HEK293 (cell line): ENCODE results near the gene CLN6.

ENCODE experiments used
- PATZ1 ChIP-seq: fragments of 450-650 bp; formaldehyde crosslinking; IDR thresholded peaks from 2 replicates; pipeline ENCODE4 v1.5.1; 2016; ENCODE audit warnings: missing biosample characterization, missing genetic modification characterization
- YY2 ChIP-seq: fragments of 450-650 bp; formaldehyde crosslinking; IDR thresholded peaks from 2 replicates; pipeline ENCODE4 v1.5.1; 2016; ENCODE audit warnings: missing biosample characterization, missing genetic modification characterization
- ZNF114 ChIP-seq: fragments of 450-650 bp; formaldehyde crosslinking; IDR thresholded peaks from 2 replicates; pipeline ENCODE4 v1.5.0; 2017; ENCODE audit warnings: missing biosample characterization, missing genetic modification characterization
- ZNF510 ChIP-seq: fragments of 450-650 bp; formaldehyde crosslinking; IDR thresholded peaks from 2 replicates; pipeline ENCODE4 v1.5.1; 2018; ENCODE audit warnings: mild to moderate bottlenecking, missing genetic modification characterization, missing biosample characterization; ENCODE audit not compliant: insufficient replicate concordance
- ZNF514 ChIP-seq: fragments of 450-650 bp; formaldehyde crosslinking; IDR thresholded peaks from 2 replicates; pipeline ENCODE4 v1.5.1; 2016; ENCODE audit warnings: missing biosample characterization, missing genetic modification characterization
- ZNF654 ChIP-seq: fragments of 450-650 bp; formaldehyde crosslinking; IDR thresholded peaks from 2 replicates; pipeline ENCODE4 v1.5.1; 2016; ENCODE audit warnings: low read depth, missing biosample characterization, missing genetic modification characterization
- TF ChIP-seq, protein P1 (sequence below): fragments of 450-650 bp; formaldehyde crosslinking; IDR thresholded peaks from 2 replicates; pipeline ENCODE4 v1.5.1; 2016; ENCODE audit warnings: missing biosample characterization, missing genetic modification characterization
- TF ChIP-seq, protein P2 (sequence below): fragments of 450-650 bp; formaldehyde crosslinking; optimal IDR thresholded peaks from 2 replicates; pipeline ENCODE3; 2016; ENCODE audit warnings: missing biosample characterization, mild to moderate bottlenecking, missing genetic modification characterization
- TF ChIP-seq, protein P3 (sequence below): fragments of 450-650 bp; formaldehyde crosslinking; IDR thresholded peaks from 2 replicates; pipeline ENCODE4 v1.5.0; 2017; ENCODE audit warnings: missing biosample characterization, missing genetic modification characterization, borderline replicate concordance
- TF ChIP-seq, protein P4 (sequence below): fragments of 450-650 bp; formaldehyde crosslinking; IDR thresholded peaks from 2 replicates; pipeline ENCODE4 v1.5.1; 2016; ENCODE audit warnings: missing biosample characterization, missing genetic modification characterization
- TF ChIP-seq, protein P5 (sequence below): fragments of 450-650 bp; formaldehyde crosslinking; IDR thresholded peaks from 2 replicates; pipeline ENCODE4 v1.5.1; 2016; ENCODE audit warnings: missing biosample characterization, missing genetic modification characterization

DNA sequence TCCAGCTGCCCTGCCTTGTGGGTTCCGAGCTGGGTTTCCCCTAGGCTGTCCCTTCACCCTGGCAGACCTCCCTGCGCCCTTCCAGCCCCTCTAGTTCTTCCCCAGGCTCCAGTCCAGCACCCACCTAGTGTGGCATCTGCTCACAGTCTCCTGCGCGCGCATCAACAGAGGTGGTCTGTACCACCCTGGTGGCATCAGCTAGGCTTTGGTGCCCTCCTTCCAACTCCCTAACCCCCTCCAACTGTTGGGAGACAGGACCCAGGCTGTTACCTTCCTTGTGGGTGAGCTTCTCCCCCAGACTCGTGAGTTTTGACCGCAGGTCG is 32.4 kb downstream of the CLN6 start:
- TF ChIP-seq PATZ1 (no peak), ZNF654 (tag by site-specific recombination) (no peak), ZNF514 (tag by site-specific recombination) (no peak), YY2 (tag by site-specific recombination) (no peak), ZNF510 (tag by site-specific recombination) (no peak), ZNF114 (tag by site-specific recombination) (no peak)
- TF ChIP-seq, protein P1, sequence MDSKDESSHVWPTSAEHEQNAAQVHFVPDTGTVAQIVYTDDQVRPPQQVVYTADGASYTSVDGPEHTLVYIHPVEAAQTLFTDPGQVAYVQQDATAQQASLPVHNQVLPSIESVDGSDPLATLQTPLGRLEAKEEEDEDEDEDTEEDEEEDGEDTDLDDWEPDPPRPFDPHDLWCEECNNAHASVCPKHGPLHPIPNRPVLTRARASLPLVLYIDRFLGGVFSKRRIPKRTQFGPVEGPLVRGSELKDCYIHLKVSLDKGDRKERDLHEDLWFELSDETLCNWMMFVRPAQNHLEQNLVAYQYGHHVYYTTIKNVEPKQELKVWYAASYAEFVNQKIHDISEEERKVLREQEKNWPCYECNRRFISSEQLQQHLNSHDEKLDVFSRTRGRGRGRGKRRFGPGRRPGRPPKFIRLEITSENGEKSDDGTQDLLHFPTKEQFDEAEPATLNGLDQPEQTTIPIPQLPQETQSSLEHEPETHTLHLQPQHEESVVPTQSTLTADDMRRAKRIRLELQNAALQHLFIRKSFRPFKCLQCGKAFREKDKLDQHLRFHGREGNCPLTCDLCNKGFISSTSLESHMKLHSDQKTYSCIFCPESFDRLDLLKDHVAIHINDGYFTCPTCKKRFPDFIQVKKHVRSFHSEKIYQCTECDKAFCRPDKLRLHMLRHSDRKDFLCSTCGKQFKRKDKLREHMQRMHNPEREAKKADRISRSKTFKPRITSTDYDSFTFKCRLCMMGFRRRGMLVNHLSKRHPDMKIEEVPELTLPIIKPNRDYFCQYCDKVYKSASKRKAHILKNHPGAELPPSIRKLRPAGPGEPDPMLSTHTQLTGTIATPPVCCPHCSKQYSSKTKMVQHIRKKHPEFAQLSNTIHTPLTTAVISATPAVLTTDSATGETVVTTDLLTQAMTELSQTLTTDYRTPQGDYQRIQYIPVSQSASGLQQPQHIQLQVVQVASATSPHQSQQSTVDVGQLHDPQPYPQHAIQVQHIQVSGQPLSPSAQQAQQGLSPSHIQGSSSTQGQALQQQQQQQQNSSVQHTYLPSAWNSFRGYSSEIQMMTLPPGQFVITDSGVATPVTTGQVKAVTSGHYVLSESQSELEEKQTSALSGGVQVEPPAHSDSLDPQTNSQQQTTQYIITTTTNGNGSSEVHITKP (tag by site-specific recombination) = no peak
- TF ChIP-seq, protein P2, sequence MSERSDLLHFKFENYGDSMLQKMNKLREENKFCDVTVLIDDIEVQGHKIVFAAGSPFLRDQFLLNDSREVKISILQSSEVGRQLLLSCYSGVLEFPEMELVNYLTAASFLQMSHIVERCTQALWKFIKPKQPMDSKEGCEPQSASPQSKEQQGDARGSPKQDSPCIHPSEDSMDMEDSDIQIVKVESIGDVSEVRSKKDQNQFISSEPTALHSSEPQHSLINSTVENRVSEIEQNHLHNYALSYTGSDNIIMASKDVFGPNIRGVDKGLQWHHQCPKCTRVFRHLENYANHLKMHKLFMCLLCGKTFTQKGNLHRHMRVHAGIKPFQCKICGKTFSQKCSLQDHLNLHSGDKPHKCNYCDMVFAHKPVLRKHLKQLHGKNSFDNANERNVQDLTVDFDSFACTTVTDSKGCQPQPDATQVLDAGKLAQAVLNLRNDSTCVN (tag by site-specific recombination) = no peak
- TF ChIP-seq, protein P3, sequence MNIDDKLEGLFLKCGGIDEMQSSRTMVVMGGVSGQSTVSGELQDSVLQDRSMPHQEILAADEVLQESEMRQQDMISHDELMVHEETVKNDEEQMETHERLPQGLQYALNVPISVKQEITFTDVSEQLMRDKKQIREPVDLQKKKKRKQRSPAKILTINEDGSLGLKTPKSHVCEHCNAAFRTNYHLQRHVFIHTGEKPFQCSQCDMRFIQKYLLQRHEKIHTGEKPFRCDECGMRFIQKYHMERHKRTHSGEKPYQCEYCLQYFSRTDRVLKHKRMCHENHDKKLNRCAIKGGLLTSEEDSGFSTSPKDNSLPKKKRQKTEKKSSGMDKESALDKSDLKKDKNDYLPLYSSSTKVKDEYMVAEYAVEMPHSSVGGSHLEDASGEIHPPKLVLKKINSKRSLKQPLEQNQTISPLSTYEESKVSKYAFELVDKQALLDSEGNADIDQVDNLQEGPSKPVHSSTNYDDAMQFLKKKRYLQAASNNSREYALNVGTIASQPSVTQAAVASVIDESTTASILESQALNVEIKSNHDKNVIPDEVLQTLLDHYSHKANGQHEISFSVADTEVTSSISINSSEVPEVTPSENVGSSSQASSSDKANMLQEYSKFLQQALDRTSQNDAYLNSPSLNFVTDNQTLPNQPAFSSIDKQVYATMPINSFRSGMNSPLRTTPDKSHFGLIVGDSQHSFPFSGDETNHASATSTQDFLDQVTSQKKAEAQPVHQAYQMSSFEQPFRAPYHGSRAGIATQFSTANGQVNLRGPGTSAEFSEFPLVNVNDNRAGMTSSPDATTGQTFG = no peak
- TF ChIP-seq, protein P4, sequence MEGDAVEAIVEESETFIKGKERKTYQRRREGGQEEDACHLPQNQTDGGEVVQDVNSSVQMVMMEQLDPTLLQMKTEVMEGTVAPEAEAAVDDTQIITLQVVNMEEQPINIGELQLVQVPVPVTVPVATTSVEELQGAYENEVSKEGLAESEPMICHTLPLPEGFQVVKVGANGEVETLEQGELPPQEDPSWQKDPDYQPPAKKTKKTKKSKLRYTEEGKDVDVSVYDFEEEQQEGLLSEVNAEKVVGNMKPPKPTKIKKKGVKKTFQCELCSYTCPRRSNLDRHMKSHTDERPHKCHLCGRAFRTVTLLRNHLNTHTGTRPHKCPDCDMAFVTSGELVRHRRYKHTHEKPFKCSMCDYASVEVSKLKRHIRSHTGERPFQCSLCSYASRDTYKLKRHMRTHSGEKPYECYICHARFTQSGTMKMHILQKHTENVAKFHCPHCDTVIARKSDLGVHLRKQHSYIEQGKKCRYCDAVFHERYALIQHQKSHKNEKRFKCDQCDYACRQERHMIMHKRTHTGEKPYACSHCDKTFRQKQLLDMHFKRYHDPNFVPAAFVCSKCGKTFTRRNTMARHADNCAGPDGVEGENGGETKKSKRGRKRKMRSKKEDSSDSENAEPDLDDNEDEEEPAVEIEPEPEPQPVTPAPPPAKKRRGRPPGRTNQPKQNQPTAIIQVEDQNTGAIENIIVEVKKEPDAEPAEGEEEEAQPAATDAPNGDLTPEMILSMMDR (tag by site-specific recombination) = no peak
- TF ChIP-seq, protein P5, sequence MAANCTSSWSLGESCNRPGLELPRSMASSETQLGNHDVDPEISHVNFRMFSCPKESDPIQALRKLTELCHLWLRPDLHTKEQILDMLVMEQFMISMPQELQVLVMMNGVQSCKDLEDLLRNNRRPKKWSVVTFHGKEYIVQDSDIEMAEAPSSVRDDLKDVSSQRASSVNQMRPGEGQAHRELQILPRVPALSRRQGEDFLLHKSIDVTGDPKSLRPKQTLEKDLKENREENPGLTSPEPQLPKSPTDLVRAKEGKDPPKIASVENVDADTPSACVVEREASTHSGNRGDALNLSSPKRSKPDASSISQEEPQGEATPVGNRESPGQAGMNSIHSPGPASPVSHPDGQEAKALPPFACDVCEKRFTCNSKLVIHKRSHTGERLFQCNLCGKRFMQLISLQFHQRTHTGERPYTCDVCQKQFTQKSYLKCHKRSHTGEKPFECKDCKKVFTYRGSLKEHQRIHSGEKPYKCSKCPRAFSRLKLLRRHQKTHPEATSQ = no peak
